Raji (cell line): ENCODE results near the gene PKHD1.

Experiments
- POLR2A ChIP-seq: IDR thresholded peaks from 2 replicates; pipeline ENCODE4 v1.6.1; 2011; ENCODE audit warnings: low read depth, low read length, control low read depth; ENCODE audit not compliant: insufficient read depth

PKHD1 gene

DNA sequence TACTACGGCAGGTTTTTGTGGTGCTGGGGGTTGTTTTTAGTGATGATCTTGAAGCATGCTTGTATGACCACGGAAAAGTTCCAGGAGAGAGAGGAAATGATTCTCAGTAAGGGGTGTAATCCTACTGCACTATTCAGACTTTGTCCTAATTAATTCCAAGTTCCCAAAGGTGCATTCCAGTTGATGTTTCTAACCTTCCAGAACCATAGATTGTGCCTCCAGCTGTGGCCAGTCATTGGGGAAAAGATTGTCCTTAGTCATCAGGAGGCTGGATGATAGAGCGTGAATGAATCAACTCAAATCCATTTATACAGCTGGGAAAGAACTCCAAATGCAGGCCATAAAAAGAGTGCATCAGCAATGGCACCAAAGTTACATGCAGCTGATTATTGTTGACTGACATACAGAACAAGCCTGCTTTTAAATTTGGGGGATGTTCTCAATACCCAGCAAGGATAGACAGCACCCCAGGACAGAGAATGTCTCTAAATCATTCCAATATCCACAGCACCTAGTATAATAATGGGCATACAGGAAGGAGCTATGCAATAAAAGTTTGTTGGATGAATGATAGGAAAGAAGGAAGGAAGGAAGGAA lies 27.8 kb upstream of the PKHD1 start:
- no peak for TF ChIP-seq POLR2A

DNA sequence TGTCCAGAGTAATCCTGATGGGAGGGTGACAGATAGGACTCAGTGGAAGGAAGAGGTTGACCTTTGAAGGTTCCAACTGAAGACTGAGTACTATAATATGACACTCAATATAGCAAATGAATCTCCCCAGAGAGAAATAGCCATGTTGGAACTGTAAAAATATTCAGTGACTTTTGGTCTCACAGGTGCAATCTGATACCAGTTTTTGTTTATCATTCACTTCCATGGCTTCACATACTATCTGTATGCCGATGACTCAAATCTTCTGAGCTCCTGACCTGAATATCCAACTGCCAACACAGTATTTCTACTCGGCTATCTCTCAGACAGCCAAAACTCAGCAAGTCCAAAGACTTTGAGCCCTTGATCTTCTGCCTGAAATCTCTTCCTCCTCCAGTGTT lies 21.8 kb upstream of the PKHD1 start:
- TF ChIP-seq POLR2A, result no peak

GRCh38 chr6:52108128-52108527 lies 20.7 kb upstream of the PKHD1 start:
- TF ChIP-seq POLR2A, result no peak

DNA sequence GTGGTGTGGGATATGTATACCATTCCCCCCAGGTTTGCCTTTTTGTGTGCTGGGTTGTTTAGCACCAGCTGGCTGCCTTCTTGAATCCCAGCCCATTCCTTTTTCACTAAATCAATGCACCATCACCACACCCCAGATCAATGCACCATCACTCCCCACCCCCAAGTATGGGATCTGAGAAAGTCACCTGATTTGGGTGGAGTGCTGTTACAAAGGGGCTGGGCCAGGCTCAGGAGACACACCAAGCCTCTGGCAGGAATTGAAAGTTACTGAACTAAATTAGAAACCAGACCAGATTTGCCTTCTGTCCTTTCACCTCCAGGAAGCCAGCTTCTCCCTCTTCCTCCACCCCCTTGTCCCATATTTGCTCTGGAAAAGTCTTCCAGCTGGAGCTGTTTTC lies 19.6 kb upstream of the PKHD1 start:
- TF ChIP-seq POLR2A, result no peak

DNA sequence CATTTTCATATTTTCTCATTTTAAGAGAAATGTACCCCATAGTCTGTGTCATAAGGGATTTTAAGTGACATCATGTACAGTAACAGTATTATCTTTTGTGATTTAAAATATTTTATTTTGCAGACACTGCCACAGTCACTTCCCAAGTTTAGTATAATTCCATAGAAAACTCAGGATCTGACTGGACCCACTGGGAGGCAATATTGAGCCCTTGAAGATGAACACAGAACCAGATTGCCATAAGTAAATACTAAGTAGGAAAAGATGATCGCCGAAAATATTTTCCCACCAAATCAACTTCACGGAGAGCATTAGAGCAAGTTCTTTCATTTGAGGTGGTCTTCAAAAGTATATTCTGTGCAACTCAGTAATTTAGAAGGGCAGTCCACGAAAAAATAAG lies 17.6 kb upstream of the PKHD1 start:
- TF ChIP-seq POLR2A, result no peak

GRCh38 chr6:52103623-52104022 lies 16.2 kb upstream of the PKHD1 start:
- TF ChIP-seq POLR2A, result no peak

DNA sequence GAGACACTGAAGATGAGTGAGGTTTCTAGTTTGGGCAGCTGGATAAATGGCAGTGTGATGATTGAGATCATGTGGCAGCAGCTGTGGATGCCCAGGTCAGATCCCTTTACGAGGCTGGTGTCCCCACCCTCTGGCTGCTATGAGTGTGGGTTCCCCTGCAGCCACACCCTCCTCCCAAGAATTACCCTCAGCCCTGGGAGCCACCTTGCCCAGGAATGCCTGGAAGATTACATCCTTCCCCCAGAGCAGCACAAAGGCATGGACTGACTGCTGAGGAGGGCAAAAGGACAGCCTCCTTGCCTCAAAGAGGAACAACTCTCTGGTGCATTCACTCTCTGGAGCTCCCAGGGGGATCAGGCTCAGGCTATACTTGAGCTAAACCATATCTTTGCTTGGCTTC lies 15.0 kb upstream of the PKHD1 start:
- TF ChIP-seq POLR2A, result no peak

DNA sequence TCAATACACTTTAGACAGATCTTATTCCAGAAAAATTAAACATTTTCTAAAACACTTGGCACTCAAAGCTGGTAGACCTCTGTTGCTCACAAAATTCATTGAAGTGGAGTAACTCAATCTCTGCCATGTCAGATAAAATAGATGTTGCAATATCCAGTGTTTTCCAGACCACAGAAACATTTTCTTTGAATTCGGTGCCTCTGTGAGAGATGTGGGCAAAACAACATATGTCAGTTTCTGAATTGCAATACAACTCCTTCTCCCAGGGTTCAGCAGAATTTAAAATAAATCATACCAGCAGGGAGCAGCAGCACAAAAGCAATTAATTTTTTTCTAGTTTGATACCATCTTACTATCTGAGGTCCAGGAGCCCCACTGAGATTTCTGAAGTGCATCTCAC lies 11.3 kb upstream of the PKHD1 start:
- TF ChIP-seq POLR2A, result no peak

GRCh38 chr6:52089758-52090348 lies 2.4 kb upstream of the PKHD1 start:
- no peak for TF ChIP-seq POLR2A

- no peak for TF ChIP-seq POLR2A
Observed at GRCh38 chr6:52086741-52087140, 672 bp downstream of the PKHD1 start.

GRCh38 chr6:52081237-52081636 lies 6.2 kb downstream of the PKHD1 start:
- no peak for TF ChIP-seq POLR2A

DNA sequence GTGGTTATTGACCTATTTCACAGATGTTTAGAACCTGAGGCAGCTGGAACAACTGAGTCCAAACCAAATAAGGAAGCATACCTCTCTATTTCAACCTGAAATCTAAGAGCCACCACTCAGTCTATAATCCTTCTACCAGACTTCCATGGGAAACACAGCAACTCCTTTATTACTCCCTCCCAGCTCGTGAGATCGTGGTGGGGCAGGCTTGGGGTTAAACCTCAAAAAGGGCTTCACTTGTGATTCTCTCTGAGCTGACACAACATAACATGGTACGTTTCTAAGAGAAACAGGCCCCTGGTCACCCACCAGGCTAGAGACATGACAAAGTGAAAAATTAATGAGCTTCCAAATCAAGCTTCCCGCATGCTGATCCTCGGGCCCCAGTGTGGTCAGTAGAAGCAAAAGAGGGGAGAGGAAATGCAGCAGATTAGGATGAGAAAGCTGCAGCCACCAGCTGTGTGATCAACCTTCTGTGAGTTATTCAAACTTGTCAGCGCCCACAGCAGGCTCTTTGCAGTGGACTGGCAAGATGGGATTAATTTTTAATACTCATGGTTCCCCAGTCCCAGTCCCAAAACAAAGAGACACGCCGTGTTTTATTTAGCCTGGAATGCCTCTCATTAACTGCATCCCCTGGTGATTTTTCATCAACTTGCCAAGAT lies 9.3 kb downstream of the PKHD1 start:
- no peak for TF ChIP-seq POLR2A

DNA sequence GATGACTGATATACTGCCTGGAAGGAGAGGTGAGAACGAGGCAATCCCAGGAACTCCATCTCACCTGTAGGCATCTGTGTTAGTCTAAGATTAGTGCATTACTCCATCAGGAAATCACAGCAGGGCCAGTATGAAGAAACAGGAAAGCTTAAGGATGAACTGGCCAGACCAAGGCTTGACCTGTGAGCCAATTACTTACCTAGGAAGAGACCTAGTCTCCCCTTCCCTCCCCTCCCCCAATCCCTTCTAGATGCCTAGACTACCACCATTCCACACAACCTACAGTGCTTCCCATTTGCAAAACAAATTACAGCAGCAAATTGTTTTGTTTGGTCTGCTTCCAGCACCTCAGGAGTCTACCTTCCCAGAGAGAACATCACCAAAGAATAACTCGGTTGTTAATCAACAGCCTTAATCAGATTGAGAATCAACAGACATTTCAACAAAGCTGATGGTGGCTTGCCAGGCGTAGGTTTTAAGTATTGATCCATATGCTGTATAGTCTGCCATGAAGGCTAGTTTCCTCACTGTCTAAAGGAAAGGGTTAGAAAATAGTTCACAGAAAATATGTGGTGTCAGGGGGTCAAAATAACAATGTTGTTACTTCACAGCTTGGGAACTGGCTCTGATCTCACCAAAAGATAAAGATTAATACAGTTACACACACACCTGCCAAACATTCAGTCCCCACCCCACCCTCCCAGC lies 10.1 kb downstream of the PKHD1 start:
- no peak for TF ChIP-seq POLR2A

- no peak for TF ChIP-seq POLR2A
Observed at GRCh38 chr6:52076791-52077179, 10.6 kb downstream of the PKHD1 start.

GRCh38 chr6:52074716-52075115 lies 12.7 kb downstream of the PKHD1 start:
- no peak for TF ChIP-seq POLR2A

- no peak for TF ChIP-seq POLR2A
Observed at GRCh38 chr6:52074155-52074554, 13.3 kb downstream of the PKHD1 start.
